Esophagus muscularis mucosa (tissue), 3 donors: ENCODE results near the gene DMD.

Experiments used
- POLR2A ChIP-seq: fragments of 450-650 bp; IDR thresholded peaks from one replicate; pipeline ENCODE4 v1.6.1; 2017; ENCODE audit warnings: antibody characterized with exemption, moderate library complexity, mild to moderate bottlenecking, low read depth
- POLR2AphosphoS5 ChIP-seq, 2 donors: sonication (generic); formaldehyde crosslinking; IDR thresholded peaks; one replicate each; pipeline ENCODE4 v1.6.1; 2017; ENCODE audit warnings: antibody characterized with exemption in 2 of 2
- TF ChIP-seq, protein P1 (sequence below), 3 experiments: fragments of 200-600 bp in 2 of 3; fragments of 450-650 bp in 1 of 3; sonication (generic) in 2 of 3; IDR thresholded peaks; one replicate each; pipeline ENCODE4 v1.5.1; 2017 to 2019; ENCODE audit warnings: antibody characterized with exemption in 3 of 3, mild to moderate bottlenecking in 2 of 3, moderate library complexity in 1 of 3

GRCh38 chrX:32269866-32270265, 941.5 kb downstream of the DMD start:
- TF ChIP-seq POLR2A (no peak), POLR2AphosphoS5 (IDR thresholded peaks at IDR 0.05) (no peak)
- TF ChIP-seq, protein P1, sequence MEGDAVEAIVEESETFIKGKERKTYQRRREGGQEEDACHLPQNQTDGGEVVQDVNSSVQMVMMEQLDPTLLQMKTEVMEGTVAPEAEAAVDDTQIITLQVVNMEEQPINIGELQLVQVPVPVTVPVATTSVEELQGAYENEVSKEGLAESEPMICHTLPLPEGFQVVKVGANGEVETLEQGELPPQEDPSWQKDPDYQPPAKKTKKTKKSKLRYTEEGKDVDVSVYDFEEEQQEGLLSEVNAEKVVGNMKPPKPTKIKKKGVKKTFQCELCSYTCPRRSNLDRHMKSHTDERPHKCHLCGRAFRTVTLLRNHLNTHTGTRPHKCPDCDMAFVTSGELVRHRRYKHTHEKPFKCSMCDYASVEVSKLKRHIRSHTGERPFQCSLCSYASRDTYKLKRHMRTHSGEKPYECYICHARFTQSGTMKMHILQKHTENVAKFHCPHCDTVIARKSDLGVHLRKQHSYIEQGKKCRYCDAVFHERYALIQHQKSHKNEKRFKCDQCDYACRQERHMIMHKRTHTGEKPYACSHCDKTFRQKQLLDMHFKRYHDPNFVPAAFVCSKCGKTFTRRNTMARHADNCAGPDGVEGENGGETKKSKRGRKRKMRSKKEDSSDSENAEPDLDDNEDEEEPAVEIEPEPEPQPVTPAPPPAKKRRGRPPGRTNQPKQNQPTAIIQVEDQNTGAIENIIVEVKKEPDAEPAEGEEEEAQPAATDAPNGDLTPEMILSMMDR (IDR thresholded peaks at IDR 0.05): no peak
